ENCODE results near the gene LRP4.

GRCh38 chr11:46877580-46877979, 40.8 kb downstream of the LRP4 start:
- TF ChIP-seq CTCF (IDR thresholded peaks at IDR 0.05) = no peak
- no peak for TF ChIP-seq POLR2A (IDR thresholded peaks at IDR 0.05)
- no peak for TF ChIP-seq EP300 (IDR thresholded peaks at IDR 0.05)

All from sigmoid colon (tissue), 4 donors.